ENCODE measurements around the gene UNC5A.

The UNC5A gene

GRCh38 chr5:176800024-176800423, 10.3 kb upstream of the UNC5A start:
- DNase-seq (ENCODE audit: low spot score): no peak

DNA sequence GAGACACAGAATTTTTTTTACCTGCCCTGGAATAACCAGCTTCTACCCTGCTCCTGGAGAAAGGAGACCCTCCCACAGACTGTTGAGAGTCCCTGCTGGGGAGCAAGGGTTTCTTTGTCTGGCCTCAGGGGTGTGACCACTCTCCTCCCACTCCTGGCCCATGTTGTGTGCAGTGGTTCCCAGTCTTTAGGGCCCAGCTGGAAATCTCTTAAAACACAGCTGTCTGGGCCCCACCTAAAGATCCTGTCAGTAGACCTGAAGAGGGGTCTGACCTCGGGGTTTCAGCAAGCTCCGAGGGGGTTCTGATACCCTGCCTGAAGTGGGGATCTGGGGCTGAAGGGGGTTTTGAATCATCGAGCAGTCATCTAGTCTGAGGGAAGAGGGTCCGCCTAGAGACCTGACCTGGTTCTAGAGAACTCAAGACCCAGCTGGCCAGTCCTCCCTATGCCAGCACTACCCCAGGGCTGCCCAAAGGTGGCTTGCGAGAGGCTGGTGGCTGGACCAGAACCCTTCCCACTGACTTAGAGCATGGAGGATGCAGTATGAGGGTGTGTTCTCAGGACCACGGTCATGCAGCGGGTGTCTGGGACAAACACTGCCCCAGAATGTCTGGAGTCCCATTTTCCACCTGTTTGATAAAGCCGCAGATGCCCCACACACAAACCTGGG, 8.1 kb upstream of the UNC5A start:
- no peak for DNase-seq (ENCODE audit: low spot score)

GRCh38 chr5:176803068-176803942, 7.1 kb upstream of the UNC5A start:
- DNase-seq (ENCODE audit: low spot score): peak; percentile 11

DNA sequence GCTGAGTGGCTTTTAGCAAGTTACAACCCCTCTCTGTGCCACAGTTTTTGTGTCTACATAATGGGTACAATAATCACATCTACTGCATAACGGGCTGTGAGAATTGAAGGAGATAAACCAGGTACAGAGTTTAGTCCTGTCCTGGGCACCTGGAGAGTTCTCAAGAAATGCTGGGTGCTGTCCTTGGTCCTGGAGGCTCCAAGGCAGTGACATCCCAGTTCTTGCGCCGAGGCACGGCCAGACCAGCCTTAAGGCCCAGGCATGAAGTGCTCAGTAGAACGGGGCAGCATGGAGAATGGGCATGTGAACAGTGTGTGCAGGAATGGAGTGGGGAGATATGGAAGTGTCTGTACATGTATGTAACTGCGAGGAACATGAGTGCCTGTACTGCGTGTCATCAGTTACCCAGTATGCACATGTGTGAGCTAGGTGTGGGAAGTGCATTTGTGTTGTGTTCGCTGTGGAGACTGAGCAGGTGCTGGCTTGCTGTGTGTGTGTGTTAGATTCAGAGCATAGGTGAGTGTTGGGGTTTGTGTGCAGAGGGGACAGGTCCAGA, 6.3 kb upstream of the UNC5A start:
- DNase-seq (ENCODE audit: low spot score): no peak

DNA sequence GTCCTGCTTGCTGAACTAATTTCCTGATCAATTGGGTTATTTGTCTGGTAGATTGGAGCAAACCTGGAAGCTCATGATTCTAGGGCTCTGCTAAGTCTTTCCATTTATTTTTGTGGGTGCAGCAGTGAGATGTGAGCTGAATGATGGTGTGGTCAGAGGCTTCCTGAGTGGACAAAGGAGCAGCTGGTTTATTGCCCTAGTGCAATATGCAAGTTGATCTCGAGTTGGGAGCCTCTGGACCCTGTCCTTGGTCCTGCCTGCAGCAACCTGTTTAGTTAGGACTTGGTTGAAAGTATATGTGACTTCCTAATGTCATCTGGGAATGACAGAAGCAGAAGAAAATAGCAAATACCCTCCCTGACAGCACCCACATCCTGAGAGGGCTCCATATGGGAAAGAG, 4.2 kb upstream of the UNC5A start:
- DNase-seq (ENCODE audit: low spot score): no peak

GRCh38 chr5:176809544-176810080, 747 bp upstream of the UNC5A start:
- no peak for DNase-seq (ENCODE audit: low spot score)

GRCh38 chr5:176810687-176811501, 535 bp downstream of the UNC5A start:
- no peak for DNase-seq (ENCODE audit: low spot score)

- DNase-seq (ENCODE audit: low spot score): no peak
These were observed 2.2 kb downstream of the UNC5A start for GRCh38 chr5:176812269-176813259.

DNA sequence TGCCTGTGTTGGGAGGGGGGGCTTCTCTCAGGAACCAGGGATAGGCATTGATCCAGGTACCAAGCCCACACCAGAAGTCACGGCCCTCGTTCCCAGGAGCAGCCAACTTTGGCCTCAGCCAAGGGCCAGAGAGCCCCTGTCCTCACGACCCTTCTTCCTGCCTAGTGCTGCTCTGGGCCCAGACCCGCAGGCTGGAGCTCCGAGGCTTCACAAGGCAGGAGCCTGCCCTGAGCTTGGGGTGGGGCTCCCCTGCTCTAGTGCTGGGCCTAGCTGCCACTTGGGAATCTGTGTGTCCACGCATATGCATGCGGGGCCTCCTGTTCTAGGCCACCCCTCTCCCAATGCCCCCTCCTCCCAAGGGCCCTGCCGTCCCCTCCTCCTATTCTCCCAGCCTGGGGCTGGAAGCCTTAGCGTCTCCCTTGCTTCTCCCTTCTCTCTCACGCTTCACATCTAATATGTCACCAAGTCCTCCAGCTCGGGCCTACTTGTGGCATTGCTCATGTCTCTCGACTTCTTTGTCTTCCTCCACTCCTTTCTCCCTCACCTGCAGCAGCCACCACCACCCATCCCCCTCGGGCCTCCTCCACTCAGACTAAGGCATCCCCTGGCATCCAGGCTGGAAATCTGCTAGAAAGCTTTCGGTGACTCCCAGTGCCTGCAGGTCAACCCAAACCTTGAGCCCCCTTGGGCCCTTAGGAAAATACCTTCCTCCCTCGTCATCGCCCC, 3.4 kb downstream of the UNC5A start:
- no peak for DNase-seq (ENCODE audit: low spot score)

- no peak for DNase-seq (ENCODE audit: low spot score)
These were observed 3.9 kb downstream of the UNC5A start for GRCh38 chr5:176814313-176814685.

- no peak for DNase-seq (ENCODE audit: low spot score)
These were observed 4.6 kb downstream of the UNC5A start for GRCh38 chr5:176814836-176815438.

DNA sequence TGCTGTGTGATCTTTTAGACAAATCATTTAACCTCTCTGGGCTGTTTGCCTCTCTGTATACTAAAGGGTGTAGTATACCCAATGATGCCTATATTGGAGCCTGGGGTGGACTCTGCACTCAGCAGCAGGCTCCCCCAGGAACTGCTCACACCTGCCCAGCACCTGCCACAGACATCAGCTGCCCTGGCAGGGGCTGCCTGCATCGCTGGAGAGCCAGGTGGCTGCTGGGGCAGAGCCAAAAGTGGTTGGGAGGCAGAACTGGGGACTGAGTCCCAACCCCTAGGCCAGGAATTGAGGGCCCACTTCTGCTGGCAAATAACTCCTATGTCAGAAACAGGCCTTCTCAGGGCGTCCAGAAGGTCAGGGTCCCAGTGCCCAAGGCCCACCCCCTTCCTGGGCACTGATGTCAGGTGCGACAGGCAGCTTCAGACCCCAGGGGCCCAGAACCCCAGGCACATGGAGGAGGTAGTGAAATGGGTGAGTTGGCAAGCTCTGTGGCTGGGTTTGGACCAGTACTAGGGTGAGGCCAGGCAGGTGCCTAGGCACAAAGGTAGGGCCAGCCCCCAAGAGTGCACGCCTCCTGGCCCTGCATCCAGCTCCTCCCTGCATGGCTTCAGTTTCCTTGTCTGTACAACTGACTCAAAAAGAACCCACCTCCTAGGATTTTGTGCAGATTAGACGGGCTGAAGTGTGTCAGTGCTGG, 5.8 kb downstream of the UNC5A start:
- no peak for DNase-seq (ENCODE audit: low spot score)

GRCh38 chr5:176816791-176817347, 6.5 kb downstream of the UNC5A start:
- no peak for DNase-seq (ENCODE audit: low spot score)

DNA sequence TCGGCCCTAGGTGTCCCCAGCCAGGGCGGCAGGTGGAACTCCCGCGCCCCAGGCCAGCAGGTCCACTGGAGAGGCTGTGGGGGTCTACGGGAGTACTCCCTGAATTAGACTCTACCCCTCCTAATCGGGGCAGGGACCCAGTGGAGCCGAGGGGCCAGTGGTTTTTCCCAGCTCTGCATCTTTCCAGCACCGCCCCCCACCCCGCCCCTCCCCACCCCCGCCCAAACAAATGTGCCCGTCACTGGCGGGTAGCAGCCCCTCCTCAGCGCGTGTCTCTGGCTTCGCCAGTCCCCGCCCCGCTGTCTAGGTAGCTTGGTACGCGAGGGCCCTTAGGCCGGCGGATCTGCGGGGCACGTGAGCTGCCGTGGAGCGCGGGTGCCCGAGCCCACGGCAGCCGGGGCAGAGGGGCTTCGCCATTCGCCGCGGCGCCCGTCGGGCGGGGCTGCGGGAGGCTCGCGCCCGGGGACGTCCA, 7.0 kb downstream of the UNC5A start:
- DNase-seq (ENCODE audit: low spot score): no peak

- no peak for DNase-seq (ENCODE audit: low spot score)
These were observed 7.5 kb downstream of the UNC5A start for GRCh38 chr5:176817841-176818377.

DNA sequence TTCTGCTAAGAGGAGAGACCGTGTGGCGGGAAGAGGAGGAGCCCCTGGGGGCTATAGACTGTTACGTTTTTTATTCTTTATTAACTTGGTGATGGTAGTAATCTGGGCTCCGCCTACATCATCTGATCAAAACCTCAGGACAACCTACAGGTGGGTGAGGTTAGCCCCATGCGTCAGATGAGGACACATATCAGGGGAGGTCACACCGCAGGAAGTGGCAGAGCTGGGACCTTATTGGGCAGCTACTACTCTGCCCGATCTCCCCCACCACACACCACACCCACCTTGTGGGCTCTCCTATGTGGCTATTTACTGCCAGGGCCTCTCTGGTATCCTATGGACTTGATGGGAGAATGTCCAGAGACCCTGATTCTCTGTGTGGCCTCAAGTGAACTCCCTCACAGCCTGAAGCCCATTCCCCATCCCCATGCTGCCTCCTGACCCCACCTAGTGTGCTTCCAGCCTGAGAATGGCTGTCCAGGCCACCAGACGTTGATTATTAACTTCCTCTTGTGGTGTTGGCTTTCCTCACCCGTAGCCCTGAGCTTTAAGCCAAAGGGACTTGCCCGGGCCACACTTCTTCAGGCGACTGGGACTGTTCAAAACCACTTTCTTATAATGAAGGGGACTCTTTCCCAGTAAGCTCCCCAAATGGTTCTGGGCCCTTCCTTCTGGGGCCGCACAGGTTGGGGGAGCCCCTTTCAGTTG, 8.2 kb downstream of the UNC5A start:
- DNase-seq (ENCODE audit: low spot score): no peak

DNA sequence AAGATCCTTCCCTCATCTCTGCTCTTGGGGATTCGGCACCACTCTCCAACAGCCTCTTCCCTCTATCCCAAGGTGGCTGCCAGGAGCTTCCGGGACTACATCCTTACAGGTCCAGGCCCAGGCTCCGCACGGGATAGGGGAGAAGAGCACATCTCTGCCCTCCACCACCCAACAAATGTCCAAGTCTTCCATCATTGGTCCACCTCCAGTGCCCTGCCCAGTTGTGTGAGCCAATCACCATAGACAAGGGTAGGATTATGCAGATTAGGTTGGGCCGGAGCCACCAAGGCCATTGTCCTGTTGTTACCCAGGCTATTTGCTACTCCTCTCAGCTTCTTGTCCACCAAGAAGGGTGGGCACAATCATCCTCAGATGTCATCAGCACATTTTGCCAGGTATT, 9.1 kb downstream of the UNC5A start:
- no peak for DNase-seq (ENCODE audit: low spot score)

DNA sequence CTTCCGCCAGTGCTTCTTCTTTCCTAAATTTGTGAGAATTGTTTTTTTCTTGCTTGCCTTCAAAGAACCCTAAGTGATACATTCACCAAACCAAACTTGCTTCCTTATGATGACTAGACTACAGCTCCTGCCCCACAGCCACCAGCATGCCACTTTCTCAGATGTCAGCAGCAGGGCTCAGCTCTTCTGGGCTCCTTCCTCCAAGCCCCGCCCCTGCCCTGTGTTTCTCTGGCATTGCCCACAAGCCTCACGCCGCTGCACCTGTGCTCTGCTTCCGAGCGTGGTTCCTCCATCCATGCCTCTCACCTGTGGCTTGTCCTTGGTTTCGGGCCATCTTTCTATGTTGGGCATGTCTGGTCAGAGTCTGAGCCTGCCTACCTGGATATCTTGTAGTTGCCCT, 10.6 kb downstream of the UNC5A start:
- DNase-seq (ENCODE audit: low spot score): no peak
